ENCODE measurements around the gene ARSG. TPM values are rescaled to one million over a fixed set of nuclear protein-coding genes. Genes with fewer than 3 reads are reported as not detected.
"Not testable (repeated sequence)": the region's sequence is repeated elsewhere in the genome, so short reads cannot be mapped to it uniquely, and the experiment has no call there.

ARSG gene
- total RNA-seq, 1 donor from 2014 or later, result 19.5 TPM

DNA sequence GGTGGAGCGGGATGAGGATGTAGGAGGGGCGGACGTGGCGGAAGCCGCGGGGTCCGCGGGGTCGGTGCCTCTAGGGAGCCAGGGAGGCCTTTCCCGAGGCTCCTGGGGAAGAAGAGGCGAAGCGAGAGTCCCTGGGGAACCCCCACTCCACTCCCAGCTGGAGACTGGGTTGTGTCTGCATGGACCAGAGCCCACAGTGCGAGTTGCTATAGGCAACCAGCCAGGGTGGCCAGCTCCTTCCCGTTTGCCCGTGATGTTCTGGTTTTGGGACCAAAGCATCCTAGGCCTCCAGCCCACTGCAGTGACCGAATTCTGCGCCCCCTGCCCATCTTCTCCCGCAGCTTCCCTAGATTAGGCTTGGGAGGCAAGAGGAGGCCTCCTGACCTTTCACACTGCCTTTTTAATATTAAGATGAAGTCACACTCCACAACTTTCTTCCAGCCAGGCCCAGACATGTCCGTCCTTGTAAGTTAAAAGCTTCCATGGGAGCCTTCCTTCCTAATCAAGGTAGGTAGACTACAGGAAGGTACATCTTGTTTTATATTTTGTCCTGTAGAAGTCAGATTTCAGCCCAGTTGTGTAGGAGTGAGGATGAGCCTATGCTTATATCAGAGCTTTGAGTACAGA is 43.0 kb upstream of the ARSG start:
- Mint-ChIP-seq H3K27me3 (ENCODE audit: insufficient read depth, low read depth) (no peaks in the 10 kb centered on the region), H3K36me3 (peaks cover 12% of the 10 kb centered on the region), H3K4me1 (peaks cover 17% of the 10 kb centered on the region), H3K27ac (peak overlapping the region; percentile 86), H3K9me3 (no peaks in the 10 kb centered on the region), H3K4me3 (peak overlapping the region; percentile 93)
- peaks cover 11% of the 10 kb centered on the region for H3K79me2 ChIP-seq (ENCODE audit: low read depth)
- no peak for TF ChIP-seq EZH2 (IDR thresholded peaks at IDR 0.05)
- no peak for TF ChIP-seq EZH2phosphoT487 (IDR thresholded peaks at IDR 0.05)
- TF ChIP-seq CTCF (IDR thresholded peaks at IDR 0.05), result no peak
- peaks cover 8% of the 10 kb centered on the region for H3F3A ChIP-seq (ENCODE audit: low read depth)
- H3K4me2 ChIP-seq, result peak overlapping the region; percentile 96
- peak overlapping the region; percentile 33 for H3K9ac ChIP-seq
- no peak overlapping the region for H3K27ac ChIP-seq
- H3K4me3 ChIP-seq, result peak overlapping the region; percentile 92
- no peaks in the 10 kb centered on the region for H3K9me3 ChIP-seq (ENCODE audit: low read depth)
- no peaks in the 10 kb centered on the region for H3K27me3 ChIP-seq
- no peaks in the 10 kb centered on the region for H3K4me1 ChIP-seq
- H3K36me3 ChIP-seq, result peaks cover 3% of the 10 kb centered on the region
- H4K20me1 ChIP-seq (ENCODE audit: low read depth), result no peaks in the 10 kb centered on the region
- H2AFZ ChIP-seq (replicated peaks), result peak overlapping the region; percentile 95
- no peak for DNase-seq (ENCODE audit: low spot score)

DNA sequence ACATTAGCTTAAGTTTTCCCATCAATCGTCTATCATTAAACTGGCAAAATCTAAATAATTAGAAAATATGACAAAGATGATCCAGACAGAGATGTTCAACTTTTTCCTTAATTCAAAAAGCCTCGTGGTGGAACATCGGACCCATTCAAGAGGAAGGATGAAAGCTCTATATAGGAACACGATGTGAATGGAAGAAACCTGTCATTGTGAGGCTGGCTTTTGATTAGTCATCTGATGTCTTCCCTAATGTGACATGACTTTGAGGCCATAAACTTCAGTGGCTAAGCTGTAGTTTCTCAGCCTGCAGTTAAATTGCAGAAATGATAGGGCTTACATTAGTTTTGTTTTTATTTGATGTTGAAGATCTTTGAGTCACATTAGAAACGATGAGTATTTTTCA is 42.4 kb upstream of the ARSG start:
- H3F3A ChIP-seq (ENCODE audit: low read depth), result peaks cover 8% of the 10 kb centered on the region
- no peaks in the 10 kb centered on the region for H3K27me3 Mint-ChIP-seq (ENCODE audit: insufficient read depth, low read depth)
- H4K20me1 ChIP-seq (ENCODE audit: low read depth), result no peaks in the 10 kb centered on the region
- H3K4me1 Mint-ChIP-seq, result peaks cover 17% of the 10 kb centered on the region
- H3K4me3 Mint-ChIP-seq, result peak overlapping the region; percentile 93
- no peak for DNase-seq (ENCODE audit: low spot score)
- H3K9me3 Mint-ChIP-seq, result no peaks in the 10 kb centered on the region
- H3K79me2 ChIP-seq (ENCODE audit: low read depth), result peaks cover 11% of the 10 kb centered on the region
- no peaks in the 10 kb centered on the region for H3K4me1 ChIP-seq
- no peak overlapping the region for H2AFZ ChIP-seq (replicated peaks)
- no peaks in the 10 kb centered on the region for H3K9me3 ChIP-seq (ENCODE audit: low read depth)
- H3K36me3 ChIP-seq, result peaks cover 3% of the 10 kb centered on the region
- peaks cover 12% of the 10 kb centered on the region for H3K36me3 Mint-ChIP-seq
- H3K27ac Mint-ChIP-seq, result no peak overlapping the region
- no peak overlapping the region for H3K27ac ChIP-seq
- TF ChIP-seq EZH2 (IDR thresholded peaks at IDR 0.05) (no peak), EZH2phosphoT487 (IDR thresholded peaks at IDR 0.05) (no peak), CTCF (IDR thresholded peaks at IDR 0.05) (no peak)
- no peaks in the 10 kb centered on the region for H3K27me3 ChIP-seq
- peak overlapping the region; percentile 96 for H3K4me2 ChIP-seq
- peak overlapping the region; percentile 92 for H3K4me3 ChIP-seq
- H3K9ac ChIP-seq, result peak overlapping the region; percentile 33

- Histone ChIP-seq H3K9ac (no peak overlapping the region), H3K9me3 (ENCODE audit: low read depth) (no peaks in the 10 kb centered on the region), H3K4me1 (no peaks in the 10 kb centered on the region), H3F3A (ENCODE audit: low read depth) (peaks cover 8% of the 10 kb centered on the region), H3K27ac (no peak overlapping the region), H2AFZ (replicated peaks) (no peak overlapping the region), H3K79me2 (ENCODE audit: low read depth) (peaks cover 11% of the 10 kb centered on the region), H3K4me2 (no peak overlapping the region), H3K27me3 (no peaks in the 10 kb centered on the region), H3K36me3 (peaks cover 3% of the 10 kb centered on the region), H4K20me1 (ENCODE audit: low read depth) (no peaks in the 10 kb centered on the region), H3K4me3 (no peak overlapping the region)
- peaks cover 17% of the 10 kb centered on the region for H3K36me3 Mint-ChIP-seq
- H3K4me3 Mint-ChIP-seq, result peak overlapping the region; percentile 93
- no peaks in the 10 kb centered on the region for H3K9me3 Mint-ChIP-seq
- no peak for TF ChIP-seq EZH2 (IDR thresholded peaks at IDR 0.05)
- no peak for TF ChIP-seq CTCF (IDR thresholded peaks at IDR 0.05)
- TF ChIP-seq EZH2phosphoT487 (IDR thresholded peaks at IDR 0.05), result no peak
- H3K4me1 Mint-ChIP-seq, result peaks cover 17% of the 10 kb centered on the region
- H3K27me3 Mint-ChIP-seq (ENCODE audit: insufficient read depth, low read depth), result no peaks in the 10 kb centered on the region
- H3K27ac Mint-ChIP-seq, result no peak overlapping the region
- no peak for DNase-seq (ENCODE audit: low spot score)
These were observed 41.9 kb upstream of the ARSG start for GRCh38 chr17:68249354-68249765.

DNA sequence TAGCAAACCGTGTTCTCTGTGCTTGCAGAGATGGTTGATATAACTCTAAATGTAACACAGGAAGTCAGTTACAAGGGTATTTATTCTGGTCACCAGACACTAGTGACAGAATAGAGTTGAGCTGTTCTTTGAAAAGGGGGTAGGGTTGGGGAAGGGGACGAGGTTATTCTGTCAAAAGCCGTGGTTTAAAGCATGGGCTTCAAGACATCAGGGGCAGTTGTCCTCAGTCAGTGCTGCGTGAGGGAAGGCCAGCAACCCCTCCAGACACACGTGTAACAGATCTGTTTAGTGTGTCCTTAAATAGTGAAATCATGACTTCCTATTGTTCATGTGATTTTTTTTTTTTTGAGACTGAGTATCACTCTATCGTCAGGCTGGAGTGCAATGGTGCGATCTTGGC is 37.9 kb upstream of the ARSG start:
- not testable (repeated sequence) for H3K4me3 Mint-ChIP-seq; H3K9me3 ChIP-seq (ENCODE audit: low read depth); H3K9me3 Mint-ChIP-seq; H3K27me3 Mint-ChIP-seq (ENCODE audit: insufficient read depth, low read depth); DNase-seq (ENCODE audit: low spot score); H3K4me2 ChIP-seq; H4K20me1 ChIP-seq (ENCODE audit: low read depth); H2AFZ ChIP-seq (replicated peaks); H3K4me1 ChIP-seq; H3K27ac Mint-ChIP-seq; H3F3A ChIP-seq (ENCODE audit: low read depth); H3K9ac ChIP-seq; H3K36me3 ChIP-seq; H3K27me3 ChIP-seq; H3K4me1 Mint-ChIP-seq; H3K27ac ChIP-seq; H3K4me3 ChIP-seq; H3K79me2 ChIP-seq (ENCODE audit: low read depth)
- H3K36me3 Mint-ChIP-seq, result peaks cover 26% of the 10 kb centered on the region
